SK-N-SH treated with all-trans-retinoic acid at 6 μM for 48 hours (cell line): ENCODE measurements around the gene POFUT1.

Experiments
- ATAC-seq: fragments of 200-7000 bp; cut with Tn5 transposase; 3 replicates; pipeline ENCODE4 v1.9.1; 2020; ENCODE audit warnings: mild to moderate bottlenecking, moderate library complexity
- ARNTL ChIP-seq: fragments of 450-650 bp; formaldehyde crosslinking; IDR thresholded peaks from 2 replicates; pipeline ENCODE4 v1.5.0; 2020; ENCODE audit warnings: low read depth, mild to moderate bottlenecking, moderate library complexity, borderline replicate concordance
- CSDC2 ChIP-seq: fragments of 250-450 bp; sonication (Bioruptor Pico); IDR thresholded peaks from 2 replicates; pipeline ENCODE4 v1.5.0; 2020; ENCODE audit warnings: mild to moderate bottlenecking, moderate library complexity
- CSRNP3 ChIP-seq: fragments of 250-450 bp; sonication (Bioruptor Pico); IDR thresholded peaks from 2 replicates; pipeline ENCODE4 v1.5.1; 2021; ENCODE audit warnings: mild to moderate bottlenecking, moderate library complexity
- ESRRG ChIP-seq: fragments of 250-450 bp; sonication (Bioruptor Pico); IDR thresholded peaks from 2 replicates; pipeline ENCODE4 v1.6.1; 2021; ENCODE audit warnings: mild to moderate bottlenecking
- GLIS3 ChIP-seq: fragments of 250-450 bp; sonication (Bioruptor Pico); IDR thresholded peaks from 2 replicates; pipeline ENCODE4 v1.5.0; 2020; ENCODE audit warnings: mild to moderate bottlenecking, moderate library complexity
- ISL1 ChIP-seq: fragments of 250-450 bp; sonication (Bioruptor Pico); IDR thresholded peaks from 2 replicates; pipeline ENCODE4 v2.1.2; 2022; ENCODE audit warnings: mild to moderate bottlenecking, moderate library complexity
- SNAI2 ChIP-seq: fragments of 250-450 bp; sonication (Bioruptor Pico); IDR thresholded peaks from 2 replicates; pipeline ENCODE4 v1.5.0; 2020; ENCODE audit warnings: mild to moderate bottlenecking, moderate library complexity
- TCF4 ChIP-seq: fragments of 250-450 bp; sonication (Bioruptor Pico); IDR thresholded peaks from 2 replicates; pipeline ENCODE4 v1.8.0; 2021; ENCODE audit warnings: mild to moderate bottlenecking, moderate library complexity, borderline replicate concordance
- TOX ChIP-seq: fragments of 250-450 bp; sonication (Bioruptor Pico); IDR thresholded peaks from 2 replicates; pipeline ENCODE4 v1.8.0; 2021; ENCODE audit warnings: mild to moderate bottlenecking, moderate library complexity, borderline replicate concordance
- ZC3H10 ChIP-seq: fragments of 250-450 bp; sonication (Bioruptor Pico); IDR thresholded peaks from 2 replicates; pipeline ENCODE4 v1.5.1; 2021; ENCODE audit warnings: mild to moderate bottlenecking, moderate library complexity
- ZFP3 ChIP-seq: fragments of 250-450 bp; sonication (Bioruptor Pico); IDR thresholded peaks from 2 replicates; pipeline ENCODE4 v1.5.0; 2020; ENCODE audit warnings: mild to moderate bottlenecking, moderate library complexity
- ZFP30 ChIP-seq: fragments of 450-650 bp; formaldehyde crosslinking; IDR thresholded peaks from 2 replicates; pipeline ENCODE4 v1.5.0; 2022; ENCODE audit warnings: mild to moderate bottlenecking, moderate library complexity
- ZNF70 ChIP-seq: fragments of 450-650 bp; formaldehyde crosslinking; IDR thresholded peaks from 2 replicates; pipeline ENCODE4 v1.5.0; 2020; ENCODE audit warnings: mild to moderate bottlenecking, moderate library complexity
- TF ChIP-seq, protein P1 (sequence below): fragments of 250-450 bp; sonication (Bioruptor Pico); IDR thresholded peaks from 2 replicates; pipeline ENCODE4 v1.5.0; 2020; ENCODE audit warnings: mild to moderate bottlenecking, moderate library complexity
- TF ChIP-seq, protein P2 (sequence below): fragments of 250-450 bp; sonication (Bioruptor Pico); IDR thresholded peaks from 2 replicates; pipeline ENCODE4 v1.8.0; 2021; ENCODE audit warnings: low read depth, mild to moderate bottlenecking, moderate library complexity, borderline replicate concordance
- TF ChIP-seq, protein P3 (sequence below): fragments of 250-450 bp; sonication (Bioruptor Pico); IDR thresholded peaks from 2 replicates; pipeline ENCODE4 v1.8.0; 2020; ENCODE audit warnings: mild to moderate bottlenecking, moderate library complexity, borderline replicate concordance
- TF ChIP-seq, protein P4 (sequence below): fragments of 250-450 bp; sonication (Bioruptor Pico); IDR thresholded peaks from 2 replicates; pipeline ENCODE4 v1.5.1; 2020; ENCODE audit warnings: low read depth, mild to moderate bottlenecking, moderate library complexity

The POFUT1 gene

GRCh38 chr20:32162351-32162750 is 45.3 kb upstream of the POFUT1 start:
- no peak for ATAC-seq
- TF ChIP-seq TCF4 (CRISPR knock-in tag), result peak; percentile 33; the same call in 1 of the 2 replicates
- no peak for TF ChIP-seq ZFP30 (CRISPR knock-in tag)
- TF ChIP-seq SNAI2 (CRISPR knock-in tag), result no peak
- no peak for TF ChIP-seq TOX (CRISPR knock-in tag)
- TF ChIP-seq, protein P1, sequence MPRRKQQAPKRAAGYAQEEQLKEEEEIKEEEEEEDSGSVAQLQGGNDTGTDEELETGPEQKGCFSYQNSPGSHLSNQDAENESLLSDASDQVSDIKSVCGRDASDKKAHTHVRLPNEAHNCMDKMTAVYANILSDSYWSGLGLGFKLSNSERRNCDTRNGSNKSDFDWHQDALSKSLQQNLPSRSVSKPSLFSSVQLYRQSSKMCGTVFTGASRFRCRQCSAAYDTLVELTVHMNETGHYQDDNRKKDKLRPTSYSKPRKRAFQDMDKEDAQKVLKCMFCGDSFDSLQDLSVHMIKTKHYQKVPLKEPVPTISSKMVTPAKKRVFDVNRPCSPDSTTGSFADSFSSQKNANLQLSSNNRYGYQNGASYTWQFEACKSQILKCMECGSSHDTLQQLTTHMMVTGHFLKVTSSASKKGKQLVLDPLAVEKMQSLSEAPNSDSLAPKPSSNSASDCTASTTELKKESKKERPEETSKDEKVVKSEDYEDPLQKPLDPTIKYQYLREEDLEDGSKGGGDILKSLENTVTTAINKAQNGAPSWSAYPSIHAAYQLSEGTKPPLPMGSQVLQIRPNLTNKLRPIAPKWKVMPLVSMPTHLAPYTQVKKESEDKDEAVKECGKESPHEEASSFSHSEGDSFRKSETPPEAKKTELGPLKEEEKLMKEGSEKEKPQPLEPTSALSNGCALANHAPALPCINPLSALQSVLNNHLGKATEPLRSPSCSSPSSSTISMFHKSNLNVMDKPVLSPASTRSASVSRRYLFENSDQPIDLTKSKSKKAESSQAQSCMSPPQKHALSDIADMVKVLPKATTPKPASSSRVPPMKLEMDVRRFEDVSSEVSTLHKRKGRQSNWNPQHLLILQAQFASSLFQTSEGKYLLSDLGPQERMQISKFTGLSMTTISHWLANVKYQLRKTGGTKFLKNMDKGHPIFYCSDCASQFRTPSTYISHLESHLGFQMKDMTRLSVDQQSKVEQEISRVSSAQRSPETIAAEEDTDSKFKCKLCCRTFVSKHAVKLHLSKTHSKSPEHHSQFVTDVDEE, result 0 out of 2 replicates have a peak, but pooled peaks have one; percentile 13
- TF ChIP-seq, all 23 proteins: peak for 2

- no peak for TF ChIP-seq ARNTL
- no peak for TF ChIP-seq ESRRG (CRISPR knock-in tag)
- TF ChIP-seq, protein P2, sequence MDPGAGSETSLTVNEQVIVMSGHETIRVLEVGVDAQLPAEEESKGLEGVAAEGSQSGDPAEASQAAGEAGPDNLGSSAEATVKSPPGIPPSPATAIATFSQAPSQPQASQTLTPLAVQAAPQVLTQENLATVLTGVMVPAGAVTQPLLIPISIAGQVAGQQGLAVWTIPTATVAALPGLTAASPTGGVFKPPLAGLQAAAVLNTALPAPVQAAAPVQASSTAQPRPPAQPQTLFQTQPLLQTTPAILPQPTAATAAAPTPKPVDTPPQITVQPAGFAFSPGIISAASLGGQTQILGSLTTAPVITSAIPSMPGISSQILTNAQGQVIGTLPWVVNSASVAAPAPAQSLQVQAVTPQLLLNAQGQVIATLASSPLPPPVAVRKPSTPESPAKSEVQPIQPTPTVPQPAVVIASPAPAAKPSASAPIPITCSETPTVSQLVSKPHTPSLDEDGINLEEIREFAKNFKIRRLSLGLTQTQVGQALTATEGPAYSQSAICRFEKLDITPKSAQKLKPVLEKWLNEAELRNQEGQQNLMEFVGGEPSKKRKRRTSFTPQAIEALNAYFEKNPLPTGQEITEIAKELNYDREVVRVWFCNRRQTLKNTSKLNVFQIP (CRISPR knock-in tag), result no peak
- TF ChIP-seq TCF4 (CRISPR knock-in tag), result no peak
- TF ChIP-seq, protein P1, result no peak
- no peak for TF ChIP-seq TOX (CRISPR knock-in tag)
- TF ChIP-seq ZNF70 (CRISPR knock-in tag), result no peak
- TF ChIP-seq ZC3H10 (CRISPR knock-in tag), result no peak
- no peak for TF ChIP-seq GLIS3
- TF ChIP-seq, protein P3, sequence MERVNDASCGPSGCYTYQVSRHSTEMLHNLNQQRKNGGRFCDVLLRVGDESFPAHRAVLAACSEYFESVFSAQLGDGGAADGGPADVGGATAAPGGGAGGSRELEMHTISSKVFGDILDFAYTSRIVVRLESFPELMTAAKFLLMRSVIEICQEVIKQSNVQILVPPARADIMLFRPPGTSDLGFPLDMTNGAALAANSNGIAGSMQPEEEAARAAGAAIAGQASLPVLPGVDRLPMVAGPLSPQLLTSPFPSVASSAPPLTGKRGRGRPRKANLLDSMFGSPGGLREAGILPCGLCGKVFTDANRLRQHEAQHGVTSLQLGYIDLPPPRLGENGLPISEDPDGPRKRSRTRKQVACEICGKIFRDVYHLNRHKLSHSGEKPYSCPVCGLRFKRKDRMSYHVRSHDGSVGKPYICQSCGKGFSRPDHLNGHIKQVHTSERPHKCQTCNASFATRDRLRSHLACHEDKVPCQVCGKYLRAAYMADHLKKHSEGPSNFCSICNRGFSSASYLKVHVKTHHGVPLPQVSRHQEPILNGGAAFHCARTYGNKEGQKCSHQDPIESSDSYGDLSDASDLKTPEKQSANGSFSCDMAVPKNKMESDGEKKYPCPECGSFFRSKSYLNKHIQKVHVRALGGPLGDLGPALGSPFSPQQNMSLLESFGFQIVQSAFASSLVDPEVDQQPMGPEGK (CRISPR knock-in tag), result no peak
- TF ChIP-seq CSDC2, result no peak
- TF ChIP-seq, protein P4, sequence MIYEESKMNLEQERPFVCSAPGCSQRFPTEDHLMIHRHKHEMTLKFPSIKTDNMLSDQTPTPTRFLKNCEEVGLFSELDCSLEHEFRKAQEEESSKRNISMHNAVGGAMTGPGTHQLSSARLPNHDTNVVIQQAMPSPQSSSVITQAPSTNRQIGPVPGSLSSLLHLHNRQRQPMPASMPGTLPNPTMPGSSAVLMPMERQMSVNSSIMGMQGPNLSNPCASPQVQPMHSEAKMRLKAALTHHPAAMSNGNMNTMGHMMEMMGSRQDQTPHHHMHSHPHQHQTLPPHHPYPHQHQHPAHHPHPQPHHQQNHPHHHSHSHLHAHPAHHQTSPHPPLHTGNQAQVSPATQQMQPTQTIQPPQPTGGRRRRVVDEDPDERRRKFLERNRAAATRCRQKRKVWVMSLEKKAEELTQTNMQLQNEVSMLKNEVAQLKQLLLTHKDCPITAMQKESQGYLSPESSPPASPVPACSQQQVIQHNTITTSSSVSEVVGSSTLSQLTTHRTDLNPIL, result no peak
- TF ChIP-seq ZFP3 (CRISPR knock-in tag), result no peak
- TF ChIP-seq CSRNP3 (CRISPR knock-in tag), result no peak
- TF ChIP-seq SNAI2 (CRISPR knock-in tag), result no peak
- no peak for TF ChIP-seq ISL1
- no peak for TF ChIP-seq ZFP30 (CRISPR knock-in tag)
- no peak for ATAC-seq
Measured at GRCh38 chr20:32163951-32164350, 43.7 kb upstream of the POFUT1 start.
